NCI-H524 (cell line): ENCODE results near the gene ABCG1.

Source experiments
- DNase-seq, 2 experiments: peaks; one replicate each; lab custom pipeline; 2025; lab: John Stamatoyannopoulos, UW

ABCG1 gene

DNA sequence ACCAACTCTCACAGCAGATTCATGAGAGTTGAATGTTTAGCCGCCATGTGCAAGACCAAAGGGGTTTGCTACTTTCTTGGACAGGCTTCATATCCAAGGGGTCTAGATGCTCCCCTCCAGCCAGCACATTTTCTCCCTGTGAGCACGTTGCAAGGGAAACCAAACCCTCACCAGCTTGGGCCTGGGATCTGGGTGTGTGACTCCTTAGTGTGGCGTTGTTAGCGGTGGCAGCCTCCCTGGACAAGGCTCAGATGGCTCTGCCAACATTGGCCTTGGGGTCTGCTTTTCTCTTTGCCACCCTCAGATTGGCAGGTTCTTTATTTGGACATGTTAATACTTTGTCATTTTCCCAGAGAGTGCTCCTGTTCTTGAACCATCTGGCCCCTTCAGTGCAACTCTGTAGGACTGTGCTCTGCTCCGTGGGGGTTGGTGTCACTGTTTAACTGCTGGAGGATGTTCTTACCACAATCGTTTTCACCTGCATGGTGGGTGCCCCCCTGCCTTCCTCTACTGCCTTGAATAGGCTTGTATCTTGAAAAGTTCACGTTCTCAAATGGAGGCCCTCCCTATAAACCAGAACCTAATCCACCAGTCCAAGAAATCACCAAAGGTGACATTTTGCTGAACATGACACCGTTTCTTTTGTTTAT, 13.4 kb downstream of the ABCG1 start:
- peak in 1 of 2 experiments; percentile 21 for DNase-seq

DNA sequence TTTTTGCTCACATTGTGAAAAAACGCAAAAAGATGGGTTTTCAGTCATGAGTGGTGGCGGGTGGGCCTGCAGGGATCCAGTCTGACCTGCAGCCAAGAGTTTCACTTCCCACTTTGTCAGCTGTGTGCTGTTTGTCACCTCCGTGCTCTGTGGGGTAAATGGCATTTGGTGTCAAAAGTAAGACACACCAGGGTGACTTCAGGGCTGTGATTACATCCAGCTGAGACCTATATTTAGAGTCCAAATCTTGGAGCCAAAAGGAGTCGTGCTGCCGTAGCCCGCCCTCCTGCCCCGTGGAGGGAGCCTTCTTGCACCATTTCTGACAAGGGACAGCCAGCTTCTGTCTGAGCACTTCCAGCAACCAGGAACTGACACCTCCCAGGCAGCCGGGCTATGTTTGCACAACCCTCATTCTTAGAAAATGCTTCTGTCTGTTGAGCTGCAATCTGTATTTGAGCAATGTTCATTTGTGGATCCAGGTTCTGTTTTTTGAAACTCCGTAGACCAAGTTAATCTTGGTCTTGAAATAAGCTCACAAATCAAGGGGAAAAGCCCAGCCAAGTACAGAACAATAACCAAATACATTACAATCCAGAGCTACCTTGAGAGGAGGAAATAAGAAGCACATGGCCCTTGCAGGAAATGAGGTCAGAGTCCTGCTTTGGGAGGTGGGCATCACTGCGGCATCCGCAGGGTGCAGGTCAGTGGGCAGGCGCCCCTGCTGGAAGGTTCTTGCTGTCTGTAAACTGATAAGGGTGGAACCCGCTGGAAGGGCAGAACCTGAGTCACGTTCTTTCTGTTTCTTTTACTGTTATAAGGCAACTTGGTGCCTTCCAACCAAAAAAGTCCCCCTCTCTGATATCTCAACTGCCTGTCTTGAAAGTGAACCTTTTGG, 14.4 kb downstream of the ABCG1 start:
- no peak for DNase-seq

DNA sequence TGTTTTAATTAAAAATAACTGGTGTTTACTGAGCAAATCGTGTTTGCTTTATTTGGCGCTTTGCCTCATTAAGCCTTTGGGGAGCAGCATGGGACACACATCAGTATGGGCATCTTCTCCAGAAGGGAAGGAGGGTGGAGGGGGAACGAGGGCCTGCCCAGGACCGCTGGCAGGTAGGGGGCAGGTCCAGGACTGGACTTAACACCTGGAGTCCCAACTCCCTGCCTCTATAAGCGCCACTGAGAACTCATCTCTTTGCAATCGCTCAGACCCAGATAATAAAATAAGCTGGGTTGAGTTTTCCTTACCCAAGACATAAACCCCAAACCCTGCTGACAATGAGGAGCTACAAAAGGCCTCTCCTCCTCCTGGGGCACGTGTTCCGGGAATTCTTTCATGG, 15.1 kb downstream of the ABCG1 start:
- no peak for DNase-seq

DNA sequence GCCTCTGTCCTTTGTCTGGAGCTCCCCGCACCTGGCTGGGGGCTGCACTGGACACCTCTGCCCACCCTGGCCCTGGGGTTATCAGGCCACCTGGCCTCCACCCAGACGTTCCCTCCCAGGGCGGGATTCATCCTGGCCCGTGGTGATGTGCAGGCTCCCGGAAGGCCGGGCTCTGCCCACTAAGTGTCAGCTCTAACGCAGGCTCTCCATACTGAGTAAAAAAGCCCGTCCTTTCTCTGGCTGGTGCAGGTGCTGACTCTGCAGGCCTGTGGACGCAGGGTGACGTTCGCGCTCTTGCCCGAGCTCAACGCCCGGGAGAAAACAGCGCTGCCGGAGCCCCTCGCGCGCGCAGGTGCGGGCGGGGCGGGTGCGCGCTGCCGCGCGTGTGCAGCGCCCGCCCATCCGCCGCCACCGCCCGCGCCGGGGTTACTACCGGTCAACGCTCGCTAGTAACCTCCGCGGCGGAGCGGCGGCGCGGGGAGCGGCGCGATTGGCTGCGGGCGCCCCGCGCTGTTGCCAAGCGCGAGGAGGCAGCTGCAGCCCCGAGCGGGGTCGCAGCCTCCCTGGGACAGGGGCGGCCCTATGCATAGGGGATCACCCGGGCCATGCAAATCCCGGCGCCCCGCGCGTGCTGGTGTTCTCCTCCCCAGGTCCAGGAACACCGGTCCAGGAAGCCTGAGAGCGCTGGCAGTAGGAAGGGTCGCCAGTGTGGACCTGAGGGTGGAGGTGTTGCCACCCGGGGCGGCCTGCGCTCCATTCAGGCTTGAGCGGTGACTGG, 15.7 kb downstream of the ABCG1 start:
- peak; percentile 20 to 58 for DNase-seq

DNA sequence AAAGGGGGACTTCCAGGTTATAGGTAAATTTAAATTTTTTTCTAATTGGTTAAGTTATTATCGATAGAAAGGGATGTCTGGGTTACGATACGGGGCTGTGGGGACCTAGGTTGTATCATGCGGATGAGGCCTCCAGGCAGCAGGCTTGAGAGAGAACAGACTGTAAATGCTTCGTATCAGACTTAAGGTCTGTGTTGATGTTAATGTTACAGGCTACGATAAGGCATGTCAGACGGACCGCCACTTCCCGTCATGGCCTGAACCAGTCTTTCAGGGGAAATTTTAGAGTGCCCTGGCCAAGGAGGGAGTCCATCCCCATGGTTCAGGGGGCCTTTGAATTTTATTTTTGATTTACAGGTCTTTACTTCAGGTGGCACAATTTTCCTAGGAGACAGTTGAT, 16.7 kb downstream of the ABCG1 start:
- DNase-seq = no peak

DNA sequence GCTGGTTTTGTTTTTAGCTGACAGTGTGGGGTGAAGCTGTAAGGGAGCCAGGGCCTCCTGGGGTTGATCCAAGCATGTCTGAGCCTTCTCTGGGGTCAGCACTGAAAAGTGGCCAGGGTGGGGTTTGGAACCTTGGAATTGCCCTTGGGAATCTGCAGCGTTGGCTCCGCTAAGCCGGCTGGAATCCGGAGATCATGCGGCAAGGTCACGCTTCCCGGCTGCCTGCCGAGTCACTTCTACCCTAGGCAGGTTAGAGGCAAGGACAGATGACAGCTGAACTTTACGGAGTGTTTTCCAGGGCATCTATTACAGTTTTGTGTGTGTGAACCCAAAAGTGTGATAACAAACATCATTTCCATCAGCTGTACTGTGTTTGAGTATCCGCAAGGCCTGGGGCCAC, 17.1 kb downstream of the ABCG1 start:
- DNase-seq = no peak

DNA sequence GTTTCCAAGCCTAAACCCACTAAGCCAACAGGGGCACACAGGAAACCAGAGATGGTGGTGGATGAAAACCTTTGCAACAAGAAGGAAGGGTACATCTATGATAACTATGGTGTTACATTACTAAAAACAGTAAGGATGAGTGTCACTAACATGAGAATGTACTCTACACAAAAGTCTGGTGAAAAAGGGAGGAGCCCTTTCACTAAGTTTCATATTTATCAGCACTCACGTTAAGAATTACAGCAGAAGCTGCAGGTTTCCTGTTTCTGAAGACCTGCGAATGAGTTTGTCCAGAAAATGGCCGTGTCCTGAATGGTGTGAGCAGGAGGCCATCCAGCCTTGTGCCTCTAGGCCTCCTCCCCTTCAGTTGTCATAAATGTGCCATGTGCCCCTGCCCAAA, 17.8 kb downstream of the ABCG1 start:
- DNase-seq = no peak

DNA sequence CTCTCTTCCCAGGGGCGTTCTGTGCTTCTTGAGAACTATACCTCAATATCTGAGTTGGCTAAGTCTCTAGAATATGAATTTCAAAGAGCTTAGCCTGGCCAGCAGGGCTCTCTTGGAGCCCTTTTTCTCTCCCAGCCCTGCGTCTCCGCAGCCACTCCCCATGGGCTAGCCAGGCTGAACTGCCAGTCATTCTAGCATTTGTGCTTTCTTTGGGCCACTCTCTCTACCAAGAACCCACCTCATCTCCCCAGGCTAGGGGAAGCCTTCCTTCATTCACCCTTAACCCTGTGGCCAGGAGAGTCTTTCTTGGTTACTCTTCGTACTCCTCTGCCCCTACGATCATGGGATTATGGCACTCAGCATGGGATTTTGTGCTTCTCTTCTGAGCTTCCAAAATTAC, 18.2 kb downstream of the ABCG1 start:
- DNase-seq = no peak

DNA sequence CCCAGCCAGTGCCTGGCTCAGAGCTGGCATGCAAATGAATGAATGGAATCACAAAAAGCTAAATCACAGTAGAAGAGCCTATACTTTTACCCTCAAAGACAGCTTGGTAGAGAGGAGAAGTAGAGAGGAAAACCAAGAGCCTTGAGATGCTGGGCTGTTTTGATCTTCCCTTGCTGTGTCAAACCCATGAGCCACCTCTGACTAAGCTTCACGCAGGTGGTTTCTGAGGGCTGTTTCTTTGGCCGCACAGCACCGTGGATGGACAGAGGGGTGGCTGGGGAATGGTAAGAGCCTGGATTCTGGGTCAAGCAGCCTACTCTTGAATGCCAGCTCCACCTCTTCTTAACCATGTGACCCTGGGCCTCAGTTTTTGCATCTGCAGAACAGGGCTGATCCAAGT, 18.6 kb downstream of the ABCG1 start:
- DNase-seq = no peak

DNA sequence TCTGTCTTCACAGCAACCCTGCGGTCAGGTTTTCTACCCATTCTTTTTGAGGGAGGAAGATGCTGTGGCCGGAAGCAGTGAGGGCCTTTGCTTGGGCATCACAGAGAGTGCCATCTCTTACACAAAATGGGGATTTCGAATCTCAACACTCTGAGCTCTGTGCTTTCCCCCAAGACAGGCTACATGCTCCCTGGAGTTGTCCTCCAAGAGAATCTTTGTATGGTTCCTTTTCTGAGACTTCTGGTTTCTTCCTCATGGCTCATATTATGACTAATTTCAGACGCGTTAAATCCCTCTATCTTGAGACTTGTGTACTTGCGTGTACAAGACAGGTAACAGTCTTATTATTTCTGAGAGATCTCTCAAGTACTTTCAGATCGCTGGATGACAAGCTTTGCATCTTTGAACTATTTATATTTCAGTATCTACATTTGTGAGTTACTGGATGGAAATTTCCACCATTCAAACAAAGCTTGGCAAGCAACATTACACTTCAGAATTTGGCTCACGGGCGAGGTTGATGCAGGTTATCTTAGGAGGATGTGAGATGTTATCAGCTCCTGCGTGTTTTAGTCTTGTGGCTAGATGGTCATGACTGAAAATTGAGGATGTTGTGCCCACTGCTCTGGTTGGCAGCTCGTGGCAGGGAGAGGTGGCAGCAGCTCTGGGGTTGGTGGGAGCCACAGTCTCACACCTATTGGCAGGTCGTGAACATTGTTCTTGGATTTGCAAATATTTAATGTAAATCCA, 19.4 kb downstream of the ABCG1 start:
- no peak for DNase-seq

DNA sequence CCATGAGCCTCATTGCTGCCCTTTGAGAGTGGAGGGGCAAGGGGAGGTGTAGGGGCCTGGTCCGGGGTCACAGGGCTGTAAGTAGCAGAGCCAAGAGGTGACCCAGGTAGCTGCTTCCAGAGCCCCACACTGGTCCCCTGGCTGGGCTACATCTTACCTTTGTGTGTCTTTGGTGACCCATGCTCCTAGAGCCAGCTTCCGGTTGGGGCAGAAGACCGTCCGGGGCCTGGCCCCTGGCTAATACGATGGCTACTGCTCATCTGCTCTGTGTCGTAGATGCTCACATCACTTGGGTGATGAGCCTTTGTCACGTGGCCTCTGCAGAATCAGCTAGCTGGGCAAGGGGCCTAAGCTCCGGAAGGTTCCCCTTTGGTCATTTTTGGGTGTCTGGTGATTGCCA, 20.6 kb downstream of the ABCG1 start:
- DNase-seq = no peak

DNA sequence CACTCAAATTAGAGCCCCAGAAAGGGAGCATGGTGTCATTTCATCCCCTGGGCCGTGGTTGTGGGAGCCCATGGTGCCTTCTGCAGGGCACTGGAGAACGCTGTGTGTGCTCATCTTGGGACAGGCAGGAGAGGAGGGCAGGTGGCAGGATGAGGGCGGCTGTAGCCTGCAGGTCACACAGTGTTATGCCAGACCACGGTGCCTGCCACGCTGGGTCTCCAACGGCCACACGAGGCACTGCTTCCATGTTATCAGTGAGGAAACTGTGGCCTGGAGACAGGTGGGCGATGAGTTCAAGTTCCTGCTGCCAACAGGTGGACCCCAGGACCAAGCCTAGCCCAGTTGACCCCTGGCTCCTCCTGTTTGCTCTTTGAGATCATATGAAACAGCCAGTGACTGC, 21.0 kb downstream of the ABCG1 start:
- no peak for DNase-seq

DNA sequence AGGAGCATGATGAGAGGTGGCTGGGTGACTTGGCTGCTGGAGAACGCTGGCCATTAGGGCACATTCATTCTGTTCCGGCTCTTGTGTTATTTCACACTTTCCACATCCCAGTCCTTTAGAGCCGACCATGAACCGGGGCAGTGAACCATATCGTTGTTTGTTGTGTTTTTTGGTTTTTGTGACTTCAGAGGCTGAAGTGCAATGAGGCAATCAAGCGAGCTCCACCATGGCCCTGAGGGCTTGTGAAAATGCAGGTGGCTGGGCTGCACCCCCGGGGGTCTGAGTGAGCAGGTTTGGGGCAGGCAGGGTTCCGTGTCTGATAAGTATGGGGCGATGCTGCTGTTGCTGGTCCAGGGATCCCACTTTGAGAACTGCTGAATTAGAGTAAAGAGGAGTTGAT, 23.7 kb downstream of the ABCG1 start:
- no peak for DNase-seq

DNA sequence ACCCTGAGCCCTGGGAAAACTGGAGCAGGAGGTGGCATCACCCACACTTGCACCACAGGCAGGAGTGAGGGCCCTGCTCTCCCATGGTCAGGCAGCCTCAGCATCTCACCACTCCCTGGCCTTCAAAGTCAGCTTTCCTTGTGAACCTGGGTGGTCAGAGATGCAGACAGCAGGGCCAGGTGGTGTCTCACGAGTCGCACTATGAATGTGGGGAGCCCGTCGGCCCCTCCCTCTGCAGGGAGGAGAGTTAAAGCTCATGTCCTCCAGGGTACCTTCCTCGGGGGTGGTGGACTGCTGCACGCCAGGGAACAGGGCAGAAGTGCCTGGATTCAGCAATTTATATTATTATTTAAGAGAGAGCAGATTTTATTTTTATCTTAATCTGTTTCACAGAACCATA, 24.1 kb downstream of the ABCG1 start:
- no peak for DNase-seq

DNA sequence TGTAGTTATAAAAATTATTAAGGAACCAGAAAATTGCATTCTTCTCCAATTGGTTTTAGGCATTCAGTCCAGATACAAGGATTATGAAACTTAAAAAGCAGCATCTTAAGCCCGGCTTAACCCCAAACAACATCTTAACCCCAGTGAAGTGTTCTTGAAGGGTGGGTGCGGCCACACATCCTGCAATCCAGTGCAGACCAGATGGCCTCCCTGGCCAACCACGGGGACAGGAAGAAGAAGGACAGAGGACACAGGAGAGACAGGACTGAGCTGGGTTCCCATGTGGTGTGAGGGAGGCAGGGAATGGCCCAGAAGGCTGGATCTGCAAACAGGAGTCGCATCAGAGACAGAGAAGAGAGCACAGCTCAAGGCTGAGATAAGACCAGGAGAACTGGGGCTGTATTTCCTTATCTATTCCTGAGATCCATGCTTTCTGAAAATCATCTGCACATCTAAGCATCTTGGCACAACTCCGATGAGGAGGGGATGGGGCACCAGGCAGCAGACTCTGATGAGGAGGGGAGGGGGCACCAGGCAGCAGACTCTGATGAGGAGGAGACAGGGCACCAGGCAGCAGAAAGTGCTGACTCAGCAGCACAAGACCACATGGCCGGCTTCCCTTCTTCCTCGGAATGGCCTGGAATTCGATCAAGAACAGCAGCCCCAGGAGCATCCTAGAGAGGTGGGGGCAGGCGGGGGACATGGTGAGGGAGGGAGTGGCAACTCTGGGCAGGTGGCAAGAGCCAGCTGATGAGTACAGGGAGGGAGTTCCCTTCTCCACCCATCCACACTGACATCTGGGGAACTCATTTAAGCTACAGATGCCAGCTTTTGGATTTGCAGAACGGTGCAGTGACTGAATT, 26.6 kb downstream of the ABCG1 start:
- DNase-seq = peak; percentile 94 to 97

DNA sequence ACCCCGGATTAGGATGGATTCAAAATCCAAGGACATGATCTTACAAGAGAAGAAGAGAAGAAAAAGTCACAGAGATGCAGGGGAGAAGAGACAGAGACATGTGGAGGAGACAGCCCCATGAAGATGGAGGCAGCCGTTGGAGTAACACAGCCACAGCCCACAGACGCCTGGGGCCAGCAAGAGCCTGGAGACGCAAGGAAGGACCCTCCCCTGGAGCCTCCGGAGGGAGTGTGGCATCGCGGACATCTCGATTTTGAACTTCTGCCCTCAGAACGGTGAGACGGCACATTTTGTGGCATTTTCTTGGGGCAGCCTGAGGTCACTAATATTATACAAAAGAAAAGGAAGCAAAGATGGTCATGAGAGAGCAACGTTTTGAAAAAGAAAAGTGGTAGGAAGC, 28.8 kb downstream of the ABCG1 start:
- no peak for DNase-seq

DNA sequence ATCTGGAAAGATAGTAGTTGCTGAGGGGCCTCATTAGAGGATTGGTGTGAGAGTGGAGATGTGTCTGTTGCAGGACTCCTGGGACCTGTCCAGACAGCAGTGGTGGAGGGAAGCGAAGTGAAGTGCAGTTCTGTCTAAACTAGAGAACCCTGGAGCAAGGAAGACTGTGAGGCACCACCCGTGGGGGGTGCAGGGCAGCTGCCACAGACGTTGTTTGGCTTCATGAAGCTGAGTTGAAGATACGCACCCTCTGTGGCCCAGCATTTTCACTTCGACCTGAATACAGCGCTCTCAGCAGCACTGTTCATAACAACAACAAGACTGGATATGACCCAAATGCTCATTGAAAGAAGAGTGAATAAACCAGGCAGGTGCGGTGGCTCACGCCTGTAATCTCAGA, 29.3 kb downstream of the ABCG1 start:
- DNase-seq = no peak

DNA sequence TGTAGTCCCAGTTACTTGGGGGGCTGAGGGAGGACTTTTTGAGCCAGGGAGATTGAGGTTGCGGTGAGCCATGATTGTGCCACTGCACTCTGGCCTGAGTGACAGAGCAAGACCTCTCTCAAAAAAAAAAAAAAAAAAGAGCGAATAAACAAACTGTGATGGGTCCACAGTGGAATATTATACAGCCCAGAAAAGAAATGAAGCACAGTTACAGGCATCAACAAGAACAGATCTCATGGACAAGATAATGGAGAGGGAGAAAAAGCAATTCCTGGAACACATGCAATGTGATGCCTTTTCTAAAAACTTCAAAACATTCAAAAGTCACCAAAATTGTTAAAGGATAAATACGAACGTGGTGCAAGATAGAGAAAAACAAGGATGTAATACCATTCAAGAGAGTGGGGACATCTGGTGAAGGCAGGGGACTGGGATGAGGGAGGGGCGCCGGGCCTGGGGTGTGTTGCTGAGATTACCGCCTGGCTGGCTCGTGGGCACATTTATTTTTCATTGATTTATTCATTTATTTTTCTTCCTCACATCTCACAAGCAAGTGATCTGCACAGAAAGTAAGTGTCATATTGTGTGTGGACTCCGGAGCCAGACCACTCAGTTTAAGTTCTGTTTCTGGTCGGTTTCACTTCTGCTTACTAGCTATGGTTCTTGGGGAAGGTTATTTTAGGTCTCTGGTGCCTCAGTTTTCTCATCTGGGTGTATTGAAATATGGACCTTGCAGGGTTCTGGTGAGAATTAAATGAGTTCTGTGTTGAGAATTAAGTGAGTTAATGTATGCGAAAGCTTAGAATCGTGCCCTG, 30.1 kb downstream of the ABCG1 start:
- no peak for DNase-seq

DNA sequence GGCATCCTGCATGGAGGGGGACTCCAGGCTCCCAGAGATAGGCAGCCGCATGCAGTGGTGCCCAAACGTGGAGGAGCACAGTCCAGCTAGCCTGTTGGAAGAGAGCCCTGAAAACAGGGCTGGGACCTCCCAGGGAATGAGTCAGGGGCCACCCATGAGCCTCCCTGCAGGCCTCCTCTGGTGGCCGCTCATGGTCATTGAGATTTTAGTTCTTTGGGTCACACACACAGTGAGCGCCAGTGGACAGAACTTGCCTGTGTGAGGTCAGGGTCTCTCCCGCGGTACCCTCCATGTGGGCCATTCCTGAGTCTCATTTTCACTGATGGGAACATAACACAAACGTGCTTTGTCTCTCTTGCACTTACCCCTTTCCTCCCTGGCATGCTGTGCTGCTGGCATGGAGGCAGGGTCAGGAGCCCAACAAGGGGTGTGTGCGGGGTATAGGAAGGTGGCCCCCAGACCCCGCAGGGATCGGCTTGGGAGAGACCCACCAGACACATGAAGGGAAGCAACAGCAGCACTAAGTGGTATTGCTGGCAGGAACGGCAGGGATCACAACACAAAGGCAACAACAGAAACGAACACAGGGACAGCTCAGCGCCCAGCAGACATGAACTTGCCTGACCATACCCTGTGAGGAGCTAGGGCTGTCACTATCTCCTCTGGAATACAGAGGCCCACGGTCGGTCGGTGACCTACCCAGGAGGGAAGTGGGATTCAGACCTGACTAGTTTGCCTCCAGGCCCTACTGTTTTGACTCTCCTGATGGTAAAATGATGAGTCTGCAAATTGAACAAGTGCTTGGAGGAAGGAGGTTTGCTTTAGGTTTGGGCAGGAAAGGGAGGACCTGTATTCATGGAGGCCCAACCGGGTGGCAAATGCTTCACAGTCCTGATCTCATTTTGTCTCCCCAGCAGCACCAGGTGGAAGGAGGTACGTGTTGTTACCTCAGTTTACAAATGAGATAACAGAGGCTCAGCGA, 31.8 kb downstream of the ABCG1 start:
- no peak for DNase-seq
